Muscle layer of duodenum (tissue), 2 donors: ENCODE data around the gene LARP1B.
A peak's percentile ranks its signal among the peaks of the same experiment; 100 is the strongest.
"Not testable (repeated sequence)": the region's sequence is repeated elsewhere in the genome, so short reads cannot be mapped to it uniquely, and the experiment has no call there.

Experiments used
- H3K27ac ChIP-seq: one replicate; pipeline ENCODE4 v1.7.0; 2013; ENCODE audit warnings: mild to moderate bottlenecking, low read length
- H3K27me3 ChIP-seq: one replicate; pipeline ENCODE4 v1.7.0; 2013; ENCODE audit warnings: low read depth, mild to moderate bottlenecking, control low read depth, low read length
- H3K36me3 ChIP-seq, 2 donors: one replicate each; pipeline ENCODE4 v1.7.0; 2013; ENCODE audit warnings: low read length in 2 of 2, control low read depth in 1 of 2, mild to moderate bottlenecking in 1 of 2; ENCODE audit not compliant: insufficient read depth in 2 of 2, control insufficient read depth in 1 of 2
- H3K4me1 ChIP-seq, 2 donors: one replicate each; pipeline ENCODE4 v1.7.0; 2013; ENCODE audit warnings: low read length in 2 of 2, mild to moderate bottlenecking in 2 of 2, control low read depth in 1 of 2, moderate library complexity in 1 of 2; ENCODE audit not compliant: insufficient read depth in 2 of 2, control insufficient read depth in 1 of 2
- H3K4me3 ChIP-seq, 2 donors: one replicate each; pipeline ENCODE4 v1.7.0; 2013; ENCODE audit warnings: low read length in 2 of 2, low read depth in 1 of 2, mild to moderate bottlenecking in 1 of 2
- H3K9me3 ChIP-seq, 2 donors: one replicate each; pipeline ENCODE4 v1.7.0; 2013; ENCODE audit warnings: low read length in 2 of 2, control low read depth in 1 of 2, mild to moderate bottlenecking in 1 of 2; ENCODE audit not compliant: control insufficient read depth in 1 of 2
- donor health status: healthy.

The LARP1B gene

GRCh38 chr4:128060699-128061565, at the start of gene LARP1B:
TSS of gene LARP1B (plus strand) at chr4:128061312. CDS start at chr4:128074952, 13,640 bp downstream.
- peak within 1 kb of the TSS; percentile 95 for H3K27ac ChIP-seq
- no peaks in the 10 kb centered on the region for H3K36me3 ChIP-seq
- H3K27me3 ChIP-seq, result no peaks in the 10 kb centered on the region
- peak within 1 kb of the TSS; percentile 79 to 90 for H3K4me3 ChIP-seq
- H3K9me3 ChIP-seq, result no peaks in the 10 kb centered on the region
- peaks cover 0 to 7% of the 10 kb centered on the region in 2 donors for H3K4me1 ChIP-seq

DNA sequence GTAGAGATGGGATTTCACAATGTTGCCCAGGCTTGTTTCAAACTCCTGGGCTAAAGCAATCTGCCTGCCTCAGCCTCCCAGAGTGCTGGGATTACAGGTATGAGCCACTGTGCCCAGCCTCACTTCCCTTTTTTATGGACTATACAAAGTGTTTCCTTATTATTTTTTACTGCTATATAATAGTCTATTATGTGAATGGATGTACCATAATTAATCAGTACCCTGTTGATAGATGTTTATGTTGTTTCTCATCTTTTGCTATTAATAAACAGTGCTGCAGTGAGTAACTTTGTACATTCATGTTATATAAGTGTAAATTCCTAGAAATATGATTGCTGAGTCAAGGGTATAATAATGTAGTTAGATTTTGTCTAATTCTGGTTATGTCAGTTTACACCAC, 35.8 kb upstream of the LARP1B start:
- H3K4me1 ChIP-seq, result no peaks in the 10 kb centered on the region
- H3K36me3 ChIP-seq, result peaks cover 12 to 66% of the 10 kb centered on the region in 2 donors
- H3K27ac ChIP-seq, result no peak overlapping the region
- H3K4me3 ChIP-seq, result no peak overlapping the region
- H3K9me3 ChIP-seq, result no peaks in the 10 kb centered on the region
- no peaks in the 10 kb centered on the region for H3K27me3 ChIP-seq

- Histone ChIP-seq H3K4me3 (no peak overlapping the region), H3K27me3 (no peaks in the 10 kb centered on the region)
These were observed 31.2 kb upstream of the LARP1B start for GRCh38 chr4:128029907-128030306.

DNA sequence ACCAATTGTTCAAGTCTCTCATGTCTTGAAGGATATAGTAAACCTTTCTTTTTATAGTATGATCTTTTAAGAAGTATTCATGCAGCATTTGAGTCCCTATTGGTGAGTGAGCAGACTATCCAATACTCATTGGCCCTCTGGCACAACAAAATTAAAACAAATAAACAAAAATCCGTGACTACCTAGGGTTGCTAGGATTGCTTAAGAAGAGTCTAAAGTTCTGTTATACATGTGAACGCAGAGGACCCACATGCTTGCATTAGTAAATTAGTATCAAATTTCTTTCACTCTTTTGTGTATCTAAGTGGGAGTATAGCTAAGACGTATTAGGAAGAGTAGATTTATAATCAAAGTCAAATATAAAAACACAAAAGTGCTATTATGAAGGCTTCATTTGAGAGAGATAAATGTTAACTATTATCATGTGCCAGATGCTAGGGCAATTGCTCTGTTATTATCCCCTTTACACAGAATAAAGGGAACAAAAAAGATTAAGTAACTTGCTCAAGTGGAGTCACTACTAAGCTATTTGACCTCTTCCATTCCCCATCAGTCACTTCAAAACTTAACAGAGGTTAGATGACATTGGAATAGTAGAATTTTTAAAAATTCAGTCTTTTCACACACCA, 29.2 kb upstream of the LARP1B start:
- Histone ChIP-seq H3K36me3 (peaks cover 15 to 23% of the 10 kb centered on the region in 2 donors), H3K27me3 (no peaks in the 10 kb centered on the region), H3K27ac (no peak overlapping the region), H3K4me1 (no peaks in the 10 kb centered on the region), H3K9me3 (no peaks in the 10 kb centered on the region), H3K4me3 (no peak overlapping the region)

More at GRCh38 chr4:128029907-128030306, 31.2 kb upstream of the LARP1B start:
- Histone ChIP-seq H3K36me3 (peaks cover 15 to 32% of the 10 kb centered on the region in 2 donors), H3K4me1 (no peaks in the 10 kb centered on the region), H3K9me3 (no peaks in the 10 kb centered on the region), H3K27ac (no peak overlapping the region)

DNA sequence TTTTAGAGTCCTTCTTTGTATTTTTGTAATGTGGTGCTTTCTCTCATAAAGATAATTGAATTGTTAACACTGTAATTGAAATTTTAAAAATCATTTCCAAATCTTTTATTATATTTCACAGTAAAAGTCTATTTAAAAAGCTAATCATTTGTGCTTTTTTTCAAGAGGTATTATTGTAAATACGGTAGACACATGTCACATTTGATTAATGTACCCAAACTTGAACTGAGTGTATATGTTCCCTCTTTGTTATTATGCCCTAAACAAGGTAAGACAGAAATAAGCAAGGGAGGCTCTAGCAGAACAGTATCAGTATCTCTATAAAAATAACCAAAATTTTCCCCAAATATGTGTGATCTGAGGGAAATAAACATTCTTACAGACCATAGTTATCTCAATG, 21.5 kb upstream of the LARP1B start:
- H3K27me3 ChIP-seq, result no peaks in the 10 kb centered on the region
- H3K4me1 ChIP-seq, result no peaks in the 10 kb centered on the region
- no peak overlapping the region for H3K27ac ChIP-seq
- no peaks in the 10 kb centered on the region for H3K36me3 ChIP-seq
- no peaks in the 10 kb centered on the region for H3K9me3 ChIP-seq
- no peak overlapping the region for H3K4me3 ChIP-seq

DNA sequence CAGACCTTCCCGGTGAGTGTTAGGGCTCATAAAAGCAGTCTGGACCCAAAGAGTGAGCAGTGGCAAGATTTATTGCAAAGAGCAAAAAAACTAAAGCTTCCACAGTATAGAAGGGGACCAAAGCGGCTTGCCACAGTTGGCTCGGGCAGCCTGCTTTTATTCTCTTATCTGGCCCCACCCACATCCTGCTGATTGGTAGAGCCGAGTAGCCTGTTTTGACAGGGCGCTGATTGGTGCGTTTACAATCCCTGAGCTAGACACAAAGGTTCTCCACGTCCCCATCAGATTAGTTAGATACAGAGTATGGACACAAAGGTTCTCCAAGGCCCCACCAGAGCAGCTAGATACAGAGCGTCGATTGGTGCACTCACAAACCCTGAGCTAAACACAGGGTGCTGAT, 14.1 kb upstream of the LARP1B start:
- H3K27ac ChIP-seq, H3K4me1 ChIP-seq, H3K4me3 ChIP-seq, H3K9me3 ChIP-seq, H3K36me3 ChIP-seq, H3K27me3 ChIP-seq: not testable (repeated sequence)

GRCh38 chr4:128047514-128047913, 13.6 kb upstream of the LARP1B start:
- not testable (repeated sequence) for H3K4me3 ChIP-seq, H3K27me3 ChIP-seq, H3K36me3 ChIP-seq, H3K4me1 ChIP-seq, H3K27ac ChIP-seq, H3K9me3 ChIP-seq

GRCh38 chr4:128051229-128051628, 9.9 kb upstream of the LARP1B start:
- H3K27me3 ChIP-seq, H3K4me1 ChIP-seq, H3K36me3 ChIP-seq, H3K4me3 ChIP-seq, H3K9me3 ChIP-seq, H3K27ac ChIP-seq: not testable (repeated sequence)

GRCh38 chr4:128054907-128055306, 6.2 kb upstream of the LARP1B start:
- not testable (repeated sequence) for H3K4me3 ChIP-seq, H3K27ac ChIP-seq, H3K36me3 ChIP-seq, H3K9me3 ChIP-seq, H3K4me1 ChIP-seq, H3K27me3 ChIP-seq

GRCh38 chr4:128055441-128056206, 5.5 kb upstream of the LARP1B start:
- not testable (repeated sequence) for H3K4me3 ChIP-seq, H3K36me3 ChIP-seq, H3K27me3 ChIP-seq, H3K4me1 ChIP-seq, H3K27ac ChIP-seq, H3K9me3 ChIP-seq

DNA sequence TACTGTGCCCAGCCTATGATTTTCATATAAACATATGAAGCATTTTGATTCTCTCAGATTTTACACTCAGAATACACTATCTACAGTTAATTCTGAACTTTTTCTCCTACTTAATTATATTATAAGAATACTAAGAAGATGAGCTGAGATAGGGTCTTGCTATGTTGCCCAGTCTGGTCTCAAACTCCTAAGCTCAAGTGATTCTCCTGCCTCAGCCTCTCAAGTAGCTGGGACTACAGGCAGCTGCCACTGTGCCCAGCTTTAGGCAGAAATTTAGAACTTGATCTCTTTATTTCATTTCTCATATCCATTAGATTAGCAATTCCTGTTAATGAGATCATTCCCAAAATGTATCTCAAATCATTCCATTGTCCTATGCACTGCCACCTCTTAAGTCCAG, 4.7 kb upstream of the LARP1B start:
- no peaks in the 10 kb centered on the region for H3K9me3 ChIP-seq
- H3K36me3 ChIP-seq, result no peaks in the 10 kb centered on the region
- H3K27me3 ChIP-seq, result no peaks in the 10 kb centered on the region
- no peak overlapping the region for H3K4me3 ChIP-seq
- H3K4me1 ChIP-seq, result no peaks in the 10 kb centered on the region
- no peak overlapping the region for H3K27ac ChIP-seq
